NCI-H2029 treated with DMSO at 0.1 percent for 48 hours (cell line): ENCODE measurements around the gene CHST11.
"Not testable (repeated sequence)": the region's sequence is repeated elsewhere in the genome, so short reads cannot be mapped to it uniquely, and the experiment has no call there.

Source experiments
- DNase-seq: peaks from one replicate; lab custom pipeline; 2025; lab: John Stamatoyannopoulos, UW

The CHST11 gene

DNA sequence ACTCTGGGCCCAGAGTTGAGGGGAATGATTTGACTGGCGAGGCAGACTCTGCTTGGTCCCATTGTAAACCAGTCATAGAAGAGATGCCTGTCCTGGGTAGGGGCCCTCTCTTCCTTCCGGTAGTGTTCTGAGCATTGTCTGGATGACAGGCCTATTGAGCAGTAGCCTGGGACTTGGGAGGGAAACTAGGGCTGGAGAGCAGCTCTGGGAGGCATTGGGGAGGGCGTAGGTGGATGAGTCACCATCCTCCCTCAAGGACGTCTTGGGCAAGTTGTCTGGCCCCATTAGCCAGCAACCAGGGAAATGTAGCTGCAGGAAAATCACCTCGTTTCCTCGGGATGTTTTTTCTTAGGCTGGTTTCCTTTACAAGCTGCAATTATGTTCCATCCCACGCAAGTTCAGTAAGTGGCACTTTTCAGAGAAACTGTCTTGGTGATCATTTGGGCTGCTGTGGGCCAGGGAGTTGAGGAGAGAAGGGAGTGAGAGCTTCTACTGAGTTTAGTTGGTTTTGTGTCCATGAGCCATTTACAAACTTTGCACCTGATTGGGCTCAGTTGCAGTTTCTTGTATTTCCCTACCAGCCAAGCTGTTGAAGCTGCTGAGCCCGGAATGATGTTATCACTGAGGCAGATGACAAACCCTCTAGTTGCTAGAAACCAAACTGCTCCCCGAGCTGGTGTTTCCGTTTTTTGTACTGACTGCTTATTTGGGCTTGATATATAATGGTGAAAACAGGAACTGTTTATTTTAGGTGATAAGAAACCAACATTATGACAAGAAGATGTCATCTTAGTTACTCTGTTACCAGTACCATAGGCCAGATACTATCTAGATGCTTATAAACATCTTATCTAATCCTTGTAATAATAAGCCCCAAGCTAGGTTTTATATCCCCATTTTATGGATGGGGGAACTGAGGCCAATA lies 147.6 kb downstream of the CHST11 start:
- no peak for DNase-seq

DNA sequence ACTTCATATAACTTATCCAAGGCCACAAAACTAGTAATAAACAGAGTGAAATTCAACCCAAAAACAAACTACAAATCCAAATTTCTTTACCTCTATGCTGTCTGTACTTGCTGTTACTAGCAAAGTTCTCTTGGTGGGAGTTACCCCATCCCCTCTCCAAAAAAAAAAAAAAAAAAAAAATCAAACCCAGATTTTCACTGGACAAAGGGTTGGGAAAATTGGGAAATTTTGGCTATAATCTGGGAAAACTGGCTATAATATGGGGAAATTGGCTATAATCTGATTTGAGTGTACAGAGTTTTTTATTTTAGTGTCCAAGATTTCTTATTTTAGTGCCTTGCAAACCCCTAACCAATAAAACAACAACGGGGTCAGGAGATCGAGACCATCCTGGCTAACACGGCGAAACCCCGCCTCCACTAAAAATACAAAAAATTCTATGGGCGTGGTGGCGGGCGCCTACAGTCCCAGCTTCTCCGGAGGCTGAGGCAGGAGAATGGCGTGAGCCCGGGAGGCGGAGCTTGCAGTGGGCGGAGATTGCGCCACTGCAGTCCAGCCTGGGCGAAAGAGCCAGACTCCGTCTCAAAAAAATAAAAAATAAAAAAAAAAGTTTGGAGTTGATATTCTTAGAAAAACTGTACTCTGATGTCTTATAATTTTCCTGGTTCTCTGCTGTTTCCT lies 148.4 kb downstream of the CHST11 start:
- DNase-seq = no peak

- no peak for DNase-seq
Observed at GRCh38 chr12:104605685-104606084, 148.9 kb downstream of the CHST11 start.

DNA sequence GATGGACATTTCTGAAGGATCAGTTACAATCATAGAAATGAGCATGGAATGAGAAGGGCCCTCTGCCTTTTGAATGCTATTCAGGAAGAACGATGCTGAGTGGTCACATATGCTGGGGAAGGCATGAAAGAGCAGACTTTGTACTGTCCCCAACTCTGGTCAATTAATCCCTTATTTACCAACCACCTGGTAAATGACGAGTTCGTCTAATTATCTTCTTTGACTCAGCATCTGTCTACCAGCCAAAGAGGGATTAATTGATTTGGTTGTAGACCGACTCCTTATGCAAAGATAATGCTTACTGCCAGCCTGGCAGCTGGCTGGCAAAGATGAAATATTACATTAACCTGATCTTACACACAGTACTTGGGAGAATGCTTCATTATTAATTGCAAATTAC lies 152.2 kb downstream of the CHST11 start:
- DNase-seq = no peak

DNA sequence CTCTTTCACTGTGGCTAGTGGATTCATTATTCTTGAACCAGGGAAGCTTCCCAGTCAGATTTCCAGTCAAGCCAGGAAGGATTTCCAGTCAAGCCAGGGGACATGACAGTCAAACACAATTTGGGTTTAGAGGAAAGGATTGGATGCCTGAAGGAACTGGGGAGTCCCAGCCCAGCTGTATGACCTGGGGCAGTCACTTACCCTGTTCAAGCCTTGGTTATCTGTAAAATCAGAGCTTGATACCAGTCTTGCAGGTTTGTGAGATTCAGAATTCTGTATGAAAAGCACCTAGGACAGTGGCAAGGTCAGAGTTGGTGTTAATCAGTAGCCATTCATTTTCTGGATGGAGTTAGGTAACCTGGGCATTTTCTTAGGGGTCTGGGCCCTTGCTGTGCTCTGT lies 152.7 kb downstream of the CHST11 start:
- no peak for DNase-seq

DNA sequence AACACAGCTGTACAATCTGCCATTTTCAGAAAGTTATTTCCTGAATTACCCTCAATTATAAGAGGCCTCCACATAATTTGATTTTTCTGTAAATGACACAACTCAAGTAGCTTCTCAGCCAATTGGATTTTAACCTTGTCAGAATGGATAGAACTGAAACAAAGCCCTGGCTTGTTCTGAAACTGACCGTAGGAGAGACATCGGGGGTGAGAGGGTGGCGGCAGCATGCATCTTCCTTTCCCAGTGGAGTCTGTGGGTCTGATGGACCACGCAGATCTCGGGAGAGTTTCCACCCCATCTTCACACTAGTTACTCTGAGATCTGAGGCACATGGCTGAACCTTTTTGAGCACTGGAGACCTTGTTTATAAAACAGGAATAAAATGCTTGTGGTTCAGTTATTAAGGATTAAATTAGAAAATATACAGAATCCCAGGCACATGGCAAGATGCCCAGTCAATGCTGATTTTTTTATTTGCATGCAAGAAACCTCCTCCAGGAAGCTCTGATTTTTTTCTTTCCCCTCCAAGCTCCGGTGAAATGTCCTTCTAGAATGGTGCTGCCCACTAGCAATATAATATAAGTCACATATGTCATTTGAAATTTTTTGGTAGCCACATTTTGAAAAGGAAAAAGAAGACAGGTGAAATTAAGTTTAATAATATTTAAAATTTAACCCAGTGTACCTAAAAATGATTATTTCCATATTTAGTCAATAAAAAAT lies 153.9 kb downstream of the CHST11 start:
- DNase-seq = no peak

DNA sequence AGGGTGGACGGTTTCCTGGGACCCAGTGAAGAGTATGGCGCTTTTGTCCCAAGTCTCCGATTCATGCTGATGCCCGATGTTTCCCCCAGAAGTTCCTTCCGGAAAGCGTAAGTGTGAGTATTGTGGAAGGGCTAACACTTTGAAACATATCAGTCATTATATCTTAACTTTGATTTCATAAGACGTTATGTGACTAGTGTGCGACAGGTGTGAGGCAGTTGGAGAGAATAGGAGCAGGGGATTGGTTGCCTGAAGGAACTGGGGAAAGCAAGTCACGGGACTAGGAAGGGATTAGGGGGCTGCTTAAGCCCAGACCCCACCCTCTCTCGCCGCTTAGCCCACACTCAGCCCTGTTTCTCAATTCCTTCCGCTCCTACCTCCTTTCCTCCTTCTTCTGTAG lies 154.9 kb downstream of the CHST11 start:
- no peak for DNase-seq

DNA sequence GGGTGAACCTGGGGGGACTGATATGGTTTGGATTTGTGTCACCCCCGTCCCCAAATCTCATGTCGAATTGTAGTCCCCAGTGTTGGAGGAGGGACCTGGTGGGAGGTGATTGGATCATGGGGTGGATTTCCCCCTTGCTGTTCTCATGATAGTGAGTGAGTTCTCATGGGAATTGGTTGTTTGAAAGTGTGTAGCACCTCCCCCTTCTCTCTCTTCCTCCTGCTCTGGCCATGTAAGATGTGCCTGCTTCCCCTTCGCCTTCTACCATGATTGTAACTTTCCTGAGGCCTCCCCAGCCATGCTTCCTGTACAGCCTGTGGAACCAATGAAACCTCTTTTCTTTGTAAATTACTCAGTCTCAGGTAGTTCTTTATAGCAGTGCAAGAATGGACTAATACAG lies 156.6 kb downstream of the CHST11 start:
- not testable (repeated sequence) for DNase-seq

- no peak for DNase-seq
Observed at GRCh38 chr12:104615048-104615561, 158.4 kb downstream of the CHST11 start.

DNA sequence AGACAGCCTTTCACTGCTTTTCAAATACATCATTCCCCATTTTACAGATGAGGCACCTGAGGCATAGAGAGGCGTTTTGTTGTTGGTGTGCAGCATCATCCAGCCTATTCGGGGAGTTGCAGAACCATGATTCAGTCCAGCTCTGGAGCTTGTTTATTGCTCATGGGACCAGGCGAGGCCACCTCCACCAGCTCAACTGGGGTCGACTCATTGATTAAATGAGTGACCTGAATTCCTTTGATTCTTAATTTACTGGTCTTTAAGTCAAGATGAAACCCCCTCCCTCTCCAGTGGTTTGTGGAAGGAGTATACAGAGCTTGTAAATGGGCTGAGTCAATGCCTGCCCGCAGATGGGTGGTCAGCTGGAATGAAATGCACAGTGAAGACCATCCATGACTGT lies 161.9 kb downstream of the CHST11 start:
- DNase-seq = no peak

GRCh38 chr12:104619305-104619704 lies 162.6 kb downstream of the CHST11 start:
- DNase-seq = no peak

GRCh38 chr12:104620837-104621531 lies 164.2 kb downstream of the CHST11 start:
- no peak for DNase-seq

GRCh38 chr12:104622928-104623327 lies 166.2 kb downstream of the CHST11 start:
- no peak for DNase-seq

GRCh38 chr12:104623883-104624282 lies 167.1 kb downstream of the CHST11 start:
- no peak for DNase-seq

DNA sequence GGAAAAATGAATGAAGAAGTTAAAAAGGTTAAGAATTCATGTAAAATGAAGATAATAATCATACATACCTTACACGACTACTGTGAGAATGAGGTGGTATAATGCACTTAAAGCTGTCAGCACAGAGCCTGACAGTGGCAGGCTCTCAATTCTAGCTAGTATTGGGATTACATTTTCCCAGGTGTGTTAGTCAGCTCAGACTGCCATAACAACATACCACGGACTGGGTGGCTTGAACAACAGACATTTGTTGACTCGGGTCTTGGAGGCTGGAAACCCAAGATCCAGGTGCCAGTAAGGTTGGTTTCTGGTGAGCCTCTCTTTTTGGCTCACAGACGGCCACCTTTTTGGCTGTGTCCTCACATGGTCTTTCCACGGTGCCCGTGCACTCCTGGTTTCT lies 167.8 kb downstream of the CHST11 start:
- no peak for DNase-seq

DNA sequence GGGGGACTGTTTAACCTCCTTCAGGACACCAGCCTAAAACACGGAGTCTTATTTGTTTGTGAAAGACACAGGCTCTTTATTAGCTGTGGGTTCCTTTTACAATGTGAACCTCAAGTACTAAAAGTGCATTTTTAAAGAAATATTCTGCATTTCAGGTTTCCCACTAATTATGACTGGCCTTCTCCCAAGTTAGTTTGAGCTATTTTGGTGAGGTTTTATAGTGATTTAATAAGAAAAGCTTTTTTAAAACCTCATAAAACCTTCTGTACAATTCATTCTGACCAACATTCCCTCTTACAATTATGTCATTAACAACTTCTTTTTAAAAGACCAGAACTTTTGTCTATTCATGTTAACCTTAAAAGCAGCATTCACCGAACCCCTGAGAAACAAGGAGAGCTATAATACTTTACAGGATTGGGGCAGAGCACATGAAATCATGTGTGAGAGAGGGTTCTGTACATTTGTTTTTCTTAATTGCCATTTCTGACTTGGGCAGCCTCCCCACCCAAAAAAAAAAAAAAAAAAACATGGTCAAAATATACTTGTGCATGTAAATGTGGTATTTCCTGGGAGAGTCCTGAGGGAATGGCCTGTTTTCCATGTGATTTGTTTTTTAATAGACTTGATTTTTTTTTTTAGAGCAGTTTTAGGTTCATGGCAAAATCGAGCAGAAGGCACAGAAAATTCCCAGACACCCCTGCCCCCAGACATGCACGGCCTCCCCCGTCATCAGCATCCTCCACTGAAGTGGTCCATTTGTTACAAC lies 169.5 kb downstream of the CHST11 start:
- no peak for DNase-seq

- DNase-seq = no peak
Observed at GRCh38 chr12:104627231-104627989, 170.7 kb downstream of the CHST11 start.

DNA sequence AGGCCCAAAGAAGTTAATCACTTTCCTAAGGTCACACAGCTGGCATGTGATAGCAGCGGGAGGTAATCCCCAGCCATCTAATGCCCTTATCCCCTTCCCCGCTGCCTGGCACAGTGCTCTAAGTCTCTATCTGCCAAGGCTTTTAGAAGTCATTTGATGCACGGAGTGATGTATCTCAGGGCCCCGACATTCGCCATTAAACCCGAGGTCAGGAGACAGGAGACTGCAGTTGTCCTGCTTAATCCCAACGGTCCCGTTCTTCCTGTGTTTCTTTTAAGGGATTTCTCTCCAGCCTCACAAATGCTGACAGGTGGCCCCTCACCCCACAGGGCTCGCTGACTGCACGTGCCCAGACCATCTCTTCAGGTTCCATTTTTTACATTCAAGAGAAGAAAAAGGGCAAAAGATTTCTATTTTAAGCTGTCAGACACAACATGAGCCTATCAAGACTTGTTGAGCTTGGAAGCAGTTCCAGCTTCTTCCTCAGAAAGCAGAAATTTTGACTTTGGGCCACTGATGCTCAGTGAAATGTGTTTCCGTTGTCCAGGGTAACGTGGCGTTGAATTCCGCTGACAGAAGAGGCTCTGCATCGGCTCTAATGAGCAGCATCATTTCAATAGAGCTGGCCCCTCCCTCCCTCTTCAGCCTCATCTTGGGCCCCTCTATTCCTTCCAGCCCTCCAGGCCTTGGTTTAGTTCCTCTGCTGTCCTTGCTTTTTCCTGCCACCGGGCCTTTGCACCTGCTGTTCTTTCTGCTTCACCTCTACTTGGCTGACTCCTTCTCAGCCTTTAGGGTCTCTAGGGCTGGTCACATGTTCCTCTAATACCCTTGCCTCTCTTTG lies 171.5 kb downstream of the CHST11 start:
- DNase-seq = no peak

GRCh38 chr12:104628831-104629135 lies 172.0 kb downstream of the CHST11 start:
- no peak for DNase-seq

- DNase-seq = peak; percentile 76
Observed at GRCh38 chr12:104630230-104630670, 173.5 kb downstream of the CHST11 start.
